GM12878 (cell line): ENCODE measurements around the gene APOA5.

Experiments used
- BCL3 ChIP-seq: IDR thresholded peaks from 2 replicates; pipeline ENCODE4 v1.6.1; 2011; ENCODE audit warnings: borderline replicate concordance, low read depth, mild to moderate bottlenecking, moderate library complexity, low read length; ENCODE audit not compliant: insufficient read depth, poor library complexity, severe bottlenecking
- CUX1 ChIP-seq: IDR thresholded peaks from 2 replicates; pipeline ENCODE4 v1.6.1; 2012; ENCODE audit warnings: improper control_type of control experiment, low read depth, low read length; ENCODE audit not compliant: insufficient replicate concordance
- EP300 ChIP-seq, 2 experiments: fragments of 150-350 bp in 1 of 2; IDR thresholded peaks; 2 replicates each; pipeline ENCODE4 v1.6.1; 2011 to 2012; ENCODE audit warnings: low read depth in 2 of 2, low read length in 2 of 2, borderline replicate concordance in 1 of 2, improper control_type of control experiment in 1 of 2, inconsistent platforms in 1 of 2; ENCODE audit not compliant: control insufficient read depth in 1 of 2
- MEF2A ChIP-seq: IDR thresholded peaks from 2 replicates; pipeline ENCODE4 v1.6.1; 2011; ENCODE audit warnings: low read depth, mild to moderate bottlenecking, low read length, moderate library complexity; ENCODE audit not compliant: insufficient read depth
- MXI1 ChIP-seq: fragments of 150-350 bp; IDR thresholded peaks from 2 replicates; pipeline ENCODE4 v1.6.1; 2011; ENCODE audit warnings: low read depth, mild to moderate bottlenecking, inconsistent platforms, low read length, improper control_type of control experiment
- NR2C2 ChIP-seq: IDR thresholded peaks from 2 replicates; pipeline ENCODE4 v1.6.1; 2011; ENCODE audit warnings: borderline replicate concordance, low read depth; ENCODE audit not compliant: control insufficient read depth, insufficient read length
- POLR2AphosphoS5 ChIP-seq: IDR thresholded peaks from 2 replicates; pipeline ENCODE4 v1.6.1; 2011; ENCODE audit warnings: mild to moderate bottlenecking, low read length, inconsistent platforms
- SIX5 ChIP-seq: IDR thresholded peaks from 2 replicates; pipeline ENCODE4 v1.6.1; 2011; ENCODE audit warnings: mild to moderate bottlenecking, low read depth, low read length, moderate library complexity; ENCODE audit not compliant: severe bottlenecking
- USF1 ChIP-seq: IDR thresholded peaks from 2 replicates; pipeline ENCODE4 v1.6.1; 2011; ENCODE audit warnings: borderline replicate concordance, low read depth, mild to moderate bottlenecking, moderate library complexity, mixed read lengths, low read length; ENCODE audit not compliant: insufficient read depth; ENCODE audit errors: extremely low read length
- YY1 ChIP-seq: IDR thresholded peaks from 2 replicates; pipeline ENCODE4 v1.6.1; 2011; ENCODE audit warnings: low read depth, mild to moderate bottlenecking, low read length
- TF ChIP-seq, protein P1 (sequence below), 3 experiments: IDR thresholded peaks in 2 of 3; conservative IDR thresholded peaks in 1 of 3; 2 replicates each; pipeline ENCODE4 v1.5.1; 2011; ENCODE audit warnings: low read depth in 3 of 3, low read length in 3 of 3, mild to moderate bottlenecking in 3 of 3, control low read depth in 2 of 3, moderate library complexity in 2 of 3, inconsistent platforms in 1 of 3, mixed read lengths in 1 of 3; ENCODE audit not compliant: control insufficient read depth in 2 of 3, insufficient read depth in 1 of 3; ENCODE audit errors: extremely low read depth in 1 of 3
- TF ChIP-seq, protein P2 (sequence below): fragments of 450-650 bp; formaldehyde crosslinking; IDR thresholded peaks from 2 replicates; pipeline ENCODE4 v1.5.0; 2022; ENCODE audit warnings: mild to moderate bottlenecking, missing genetic modification characterization
- TF ChIP-seq, protein P3 (sequence below): fragments of 450-650 bp; IDR thresholded peaks from 2 replicates; pipeline ENCODE4 v1.6.1; 2017; ENCODE audit warnings: low read depth, mild to moderate bottlenecking, moderate library complexity
- TF ChIP-seq, protein P4 (sequence below): fragments of 450-650 bp; formaldehyde crosslinking; IDR thresholded peaks from 2 replicates; pipeline ENCODE4 v1.4.0; 2020; ENCODE audit warnings: mild to moderate bottlenecking, moderate library complexity

- TF ChIP-seq USF1 (no peak), MEF2A (no peak), SIX5 (no peak), MXI1 (no peak), BCL3 (no peak), EP300 (IDR thresholded peaks at IDR 0.05; ENCODE audit: borderline replicate concordance in 1 of 2, control insufficient read depth in 1 of 2, low read depth in 2 of 2, low read length in 2 of 2) (no peak), POLR2AphosphoS5 (no peak), NR2C2 (no peak), CUX1 (no peak), YY1 (no peak)
- TF ChIP-seq, protein P1, sequence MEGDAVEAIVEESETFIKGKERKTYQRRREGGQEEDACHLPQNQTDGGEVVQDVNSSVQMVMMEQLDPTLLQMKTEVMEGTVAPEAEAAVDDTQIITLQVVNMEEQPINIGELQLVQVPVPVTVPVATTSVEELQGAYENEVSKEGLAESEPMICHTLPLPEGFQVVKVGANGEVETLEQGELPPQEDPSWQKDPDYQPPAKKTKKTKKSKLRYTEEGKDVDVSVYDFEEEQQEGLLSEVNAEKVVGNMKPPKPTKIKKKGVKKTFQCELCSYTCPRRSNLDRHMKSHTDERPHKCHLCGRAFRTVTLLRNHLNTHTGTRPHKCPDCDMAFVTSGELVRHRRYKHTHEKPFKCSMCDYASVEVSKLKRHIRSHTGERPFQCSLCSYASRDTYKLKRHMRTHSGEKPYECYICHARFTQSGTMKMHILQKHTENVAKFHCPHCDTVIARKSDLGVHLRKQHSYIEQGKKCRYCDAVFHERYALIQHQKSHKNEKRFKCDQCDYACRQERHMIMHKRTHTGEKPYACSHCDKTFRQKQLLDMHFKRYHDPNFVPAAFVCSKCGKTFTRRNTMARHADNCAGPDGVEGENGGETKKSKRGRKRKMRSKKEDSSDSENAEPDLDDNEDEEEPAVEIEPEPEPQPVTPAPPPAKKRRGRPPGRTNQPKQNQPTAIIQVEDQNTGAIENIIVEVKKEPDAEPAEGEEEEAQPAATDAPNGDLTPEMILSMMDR (IDR thresholded peaks at IDR 0.05 in 2 of 3, conservative IDR thresholded peaks at IDR 0.05 in 1 of 3; ENCODE audit: control insufficient read depth in 2 of 3, extremely low read depth in 1 of 3, insufficient read depth in 1 of 3, low read depth in 3 of 3, low read length in 3 of 3) = no peak
- TF ChIP-seq, protein P2, sequence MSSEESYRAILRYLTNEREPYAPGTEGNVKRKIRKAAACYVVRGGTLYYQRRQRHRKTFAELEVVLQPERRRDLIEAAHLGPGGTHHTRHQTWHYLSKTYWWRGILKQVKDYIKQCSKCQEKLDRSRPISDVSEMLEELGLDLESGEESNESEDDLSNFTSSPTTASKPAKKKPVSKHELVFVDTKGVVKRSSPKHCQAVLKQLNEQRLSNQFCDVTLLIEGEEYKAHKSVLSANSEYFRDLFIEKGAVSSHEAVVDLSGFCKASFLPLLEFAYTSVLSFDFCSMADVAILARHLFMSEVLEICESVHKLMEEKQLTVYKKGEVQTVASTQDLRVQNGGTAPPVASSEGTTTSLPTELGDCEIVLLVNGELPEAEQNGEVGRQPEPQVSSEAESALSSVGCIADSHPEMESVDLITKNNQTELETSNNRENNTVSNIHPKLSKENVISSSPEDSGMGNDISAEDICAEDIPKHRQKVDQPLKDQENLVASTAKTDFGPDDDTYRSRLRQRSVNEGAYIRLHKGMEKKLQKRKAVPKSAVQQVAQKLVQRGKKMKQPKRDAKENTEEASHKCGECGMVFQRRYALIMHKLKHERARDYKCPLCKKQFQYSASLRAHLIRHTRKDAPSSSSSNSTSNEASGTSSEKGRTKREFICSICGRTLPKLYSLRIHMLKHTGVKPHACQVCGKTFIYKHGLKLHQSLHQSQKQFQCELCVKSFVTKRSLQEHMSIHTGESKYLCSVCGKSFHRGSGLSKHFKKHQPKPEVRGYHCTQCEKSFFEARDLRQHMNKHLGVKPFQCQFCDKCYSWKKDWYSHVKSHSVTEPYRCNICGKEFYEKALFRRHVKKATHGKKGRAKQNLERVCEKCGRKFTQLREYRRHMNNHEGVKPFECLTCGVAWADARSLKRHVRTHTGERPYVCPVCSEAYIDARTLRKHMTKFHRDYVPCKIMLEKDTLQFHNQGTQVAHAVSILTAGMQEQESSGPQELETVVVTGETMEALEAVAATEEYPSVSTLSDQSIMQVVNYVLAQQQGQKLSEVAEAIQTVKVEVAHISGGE = no peak
- TF ChIP-seq, protein P3, sequence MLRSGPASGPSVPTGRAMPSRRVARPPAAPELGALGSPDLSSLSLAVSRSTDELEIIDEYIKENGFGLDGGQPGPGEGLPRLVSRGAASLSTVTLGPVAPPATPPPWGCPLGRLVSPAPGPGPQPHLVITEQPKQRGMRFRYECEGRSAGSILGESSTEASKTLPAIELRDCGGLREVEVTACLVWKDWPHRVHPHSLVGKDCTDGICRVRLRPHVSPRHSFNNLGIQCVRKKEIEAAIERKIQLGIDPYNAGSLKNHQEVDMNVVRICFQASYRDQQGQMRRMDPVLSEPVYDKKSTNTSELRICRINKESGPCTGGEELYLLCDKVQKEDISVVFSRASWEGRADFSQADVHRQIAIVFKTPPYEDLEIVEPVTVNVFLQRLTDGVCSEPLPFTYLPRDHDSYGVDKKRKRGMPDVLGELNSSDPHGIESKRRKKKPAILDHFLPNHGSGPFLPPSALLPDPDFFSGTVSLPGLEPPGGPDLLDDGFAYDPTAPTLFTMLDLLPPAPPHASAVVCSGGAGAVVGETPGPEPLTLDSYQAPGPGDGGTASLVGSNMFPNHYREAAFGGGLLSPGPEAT = no peak
- TF ChIP-seq, protein P4, sequence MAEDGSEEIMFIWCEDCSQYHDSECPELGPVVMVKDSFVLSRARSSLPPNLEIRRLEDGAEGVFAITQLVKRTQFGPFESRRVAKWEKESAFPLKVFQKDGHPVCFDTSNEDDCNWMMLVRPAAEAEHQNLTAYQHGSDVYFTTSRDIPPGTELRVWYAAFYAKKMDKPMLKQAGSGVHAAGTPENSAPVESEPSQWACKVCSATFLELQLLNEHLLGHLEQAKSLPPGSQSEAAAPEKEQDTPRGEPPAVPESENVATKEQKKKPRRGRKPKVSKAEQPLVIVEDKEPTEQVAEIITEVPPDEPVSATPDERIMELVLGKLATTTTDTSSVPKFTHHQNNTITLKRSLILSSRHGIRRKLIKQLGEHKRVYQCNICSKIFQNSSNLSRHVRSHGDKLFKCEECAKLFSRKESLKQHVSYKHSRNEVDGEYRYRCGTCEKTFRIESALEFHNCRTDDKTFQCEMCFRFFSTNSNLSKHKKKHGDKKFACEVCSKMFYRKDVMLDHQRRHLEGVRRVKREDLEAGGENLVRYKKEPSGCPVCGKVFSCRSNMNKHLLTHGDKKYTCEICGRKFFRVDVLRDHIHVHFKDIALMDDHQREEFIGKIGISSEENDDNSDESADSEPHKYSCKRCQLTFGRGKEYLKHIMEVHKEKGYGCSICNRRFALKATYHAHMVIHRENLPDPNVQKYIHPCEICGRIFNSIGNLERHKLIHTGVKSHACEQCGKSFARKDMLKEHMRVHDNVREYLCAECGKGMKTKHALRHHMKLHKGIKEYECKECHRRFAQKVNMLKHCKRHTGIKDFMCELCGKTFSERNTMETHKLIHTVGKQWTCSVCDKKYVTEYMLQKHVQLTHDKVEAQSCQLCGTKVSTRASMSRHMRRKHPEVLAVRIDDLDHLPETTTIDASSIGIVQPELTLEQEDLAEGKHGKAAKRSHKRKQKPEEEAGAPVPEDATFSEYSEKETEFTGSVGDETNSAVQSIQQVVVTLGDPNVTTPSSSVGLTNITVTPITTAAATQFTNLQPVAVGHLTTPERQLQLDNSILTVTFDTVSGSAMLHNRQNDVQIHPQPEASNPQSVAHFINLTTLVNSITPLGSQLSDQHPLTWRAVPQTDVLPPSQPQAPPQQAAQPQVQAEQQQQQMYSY (CRISPR knock-in tag) = no peak
Observed at GRCh38 chr11:116742104-116742503, 49.6 kb downstream of the APOA5 start.
